Upper lobe of left lung (tissue), 4 donors: Measurements from ENCODE around the gene CAMK1D.

Experiments
- EP300 ChIP-seq, 4 donors: sonication (generic); formaldehyde crosslinking; IDR thresholded peaks; one replicate each; pipeline ENCODE4 v1.5.1; 2017; ENCODE audit warnings: antibody characterized with exemption in 4 of 4, control low read depth in 2 of 4
- POLR2AphosphoS5 ChIP-seq, 2 donors: sonication (generic); formaldehyde crosslinking; IDR thresholded peaks; one replicate each; pipeline ENCODE4 v1.5.1; 2017; ENCODE audit warnings: antibody characterized with exemption in 2 of 2
- TF ChIP-seq, protein P1 (sequence below), 6 experiments: fragments of 450-650 bp in 4 of 6; fragments of 200-600 bp in 2 of 6; sonication (generic) in 2 of 6; IDR thresholded peaks; one replicate each; pipeline ENCODE4 v1.5.1; 2016 to 2019; ENCODE audit warnings: antibody characterized with exemption in 6 of 6

DNA sequence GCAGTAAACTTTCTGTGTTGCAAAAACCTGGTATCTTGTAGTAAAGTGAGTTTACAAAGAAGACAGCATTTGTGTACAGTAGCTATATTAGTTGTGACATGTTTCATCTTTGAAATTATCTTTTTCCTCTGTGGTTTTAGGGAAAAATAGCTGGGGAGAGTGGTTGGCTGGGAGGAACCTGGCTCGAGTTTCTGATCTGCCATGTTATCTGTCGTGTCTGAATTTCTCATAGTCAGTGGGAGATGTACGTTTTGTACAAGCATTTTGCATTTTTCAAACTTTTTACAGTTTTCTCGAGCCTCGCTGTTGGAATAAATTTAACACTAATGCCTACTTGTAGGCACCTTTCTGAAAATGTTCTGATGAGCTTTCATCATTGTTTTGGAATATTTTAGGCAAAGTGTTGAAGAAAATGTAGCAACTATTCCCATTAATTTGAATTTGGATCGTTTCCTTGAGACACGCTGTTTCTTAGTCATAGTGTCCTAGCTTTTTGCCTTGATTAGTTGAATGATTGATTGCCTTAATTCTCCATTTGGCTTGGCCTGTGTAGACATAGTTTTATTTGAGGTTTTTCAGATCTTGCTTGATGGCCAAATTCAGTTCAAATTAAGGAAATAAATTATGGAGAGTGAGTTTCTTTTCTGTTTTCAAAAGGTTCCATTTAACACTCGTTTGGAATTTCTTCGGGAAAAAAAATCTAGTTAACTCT is 65.1 kb downstream of the CAMK1D start:
- TF ChIP-seq, protein P1, sequence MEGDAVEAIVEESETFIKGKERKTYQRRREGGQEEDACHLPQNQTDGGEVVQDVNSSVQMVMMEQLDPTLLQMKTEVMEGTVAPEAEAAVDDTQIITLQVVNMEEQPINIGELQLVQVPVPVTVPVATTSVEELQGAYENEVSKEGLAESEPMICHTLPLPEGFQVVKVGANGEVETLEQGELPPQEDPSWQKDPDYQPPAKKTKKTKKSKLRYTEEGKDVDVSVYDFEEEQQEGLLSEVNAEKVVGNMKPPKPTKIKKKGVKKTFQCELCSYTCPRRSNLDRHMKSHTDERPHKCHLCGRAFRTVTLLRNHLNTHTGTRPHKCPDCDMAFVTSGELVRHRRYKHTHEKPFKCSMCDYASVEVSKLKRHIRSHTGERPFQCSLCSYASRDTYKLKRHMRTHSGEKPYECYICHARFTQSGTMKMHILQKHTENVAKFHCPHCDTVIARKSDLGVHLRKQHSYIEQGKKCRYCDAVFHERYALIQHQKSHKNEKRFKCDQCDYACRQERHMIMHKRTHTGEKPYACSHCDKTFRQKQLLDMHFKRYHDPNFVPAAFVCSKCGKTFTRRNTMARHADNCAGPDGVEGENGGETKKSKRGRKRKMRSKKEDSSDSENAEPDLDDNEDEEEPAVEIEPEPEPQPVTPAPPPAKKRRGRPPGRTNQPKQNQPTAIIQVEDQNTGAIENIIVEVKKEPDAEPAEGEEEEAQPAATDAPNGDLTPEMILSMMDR (IDR thresholded peaks at IDR 0.05): no peak
- no peak for TF ChIP-seq EP300 (IDR thresholded peaks at IDR 0.05)
- no peak for TF ChIP-seq POLR2AphosphoS5 (IDR thresholded peaks at IDR 0.05)
